GM23248 (cell line): ENCODE results near the gene NPTX1.

Experiments used
- EZH2 ChIP-seq: fragments of 200-600 bp; sonication (generic); IDR thresholded peaks from 2 replicates; pipeline ENCODE4 v1.6.1; 2018; ENCODE audit warnings: antibody characterized with exemption, mild to moderate bottlenecking; ENCODE audit not compliant: insufficient read depth, poor library complexity, severe bottlenecking
- EZH2phosphoT487 ChIP-seq: fragments of 200-600 bp; sonication (generic); IDR thresholded peaks from 2 replicates; pipeline ENCODE4 v1.6.1; 2018; ENCODE audit warnings: antibody characterized with exemption, moderate library complexity, mild to moderate bottlenecking, low read depth; ENCODE audit not compliant: insufficient read depth

DNA sequence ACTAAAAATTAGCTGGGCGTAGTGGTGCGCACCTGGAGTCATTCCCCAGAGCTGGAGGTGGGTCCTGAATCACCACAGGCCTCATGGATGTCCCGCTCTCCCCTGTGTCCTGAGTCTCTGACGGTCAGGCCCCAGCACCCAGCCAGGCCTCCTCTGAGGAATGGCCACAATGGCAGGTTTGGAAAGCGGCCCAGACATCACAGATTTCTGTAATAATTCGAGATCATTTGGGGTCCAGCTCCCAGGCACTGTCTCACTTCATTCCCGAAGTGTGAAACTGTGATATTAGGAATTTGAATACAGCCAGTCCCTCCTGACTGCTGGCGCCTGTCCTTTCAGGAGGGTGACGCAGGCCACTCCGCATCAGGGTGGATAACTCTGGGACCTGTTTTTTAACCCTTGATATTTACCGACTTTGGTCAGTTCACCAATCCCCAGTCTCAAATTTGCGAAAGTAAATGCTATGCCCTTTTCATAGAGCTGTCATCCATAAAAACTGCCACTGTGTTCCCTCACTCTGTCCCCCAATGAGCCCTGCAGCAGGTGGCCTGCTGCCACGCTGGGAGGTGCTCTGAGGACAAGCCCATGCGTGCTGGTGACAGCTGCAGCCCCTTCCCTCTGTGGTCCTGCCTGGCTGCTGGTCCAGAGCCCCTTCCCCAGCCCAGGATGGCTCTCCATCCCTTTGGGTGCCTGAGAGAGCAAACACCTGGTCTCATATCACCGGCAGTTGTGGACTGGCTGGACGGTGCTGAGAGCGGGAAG is 39.9 kb upstream of the NPTX1 start:
- no peak for TF ChIP-seq EZH2phosphoT487
- TF ChIP-seq EZH2: no peak
